Glutamatergic neuron (in vitro differentiated cells): Measurements from ENCODE around the gene MYRIP. TPM values are rescaled to one million over a fixed set of nuclear protein-coding genes. Genes with fewer than 3 reads are reported as not detected.
"Not testable (repeated sequence)": the region's sequence is repeated elsewhere in the genome, so short reads cannot be mapped to it uniquely, and the experiment has no call there.

Experiments used
- DNase-seq: peaks from one replicate; pipeline ENCODE4 v3.0.0; 2022
- H3K27ac Mint-ChIP-seq: one replicate; pipeline ENCODE4 v1.8.0; 2020; ENCODE audit warnings: mild to moderate bottlenecking, mixed read lengths, inconsistent platforms; ENCODE audit not compliant: unreplicated experiment
- H3K27me3 Mint-ChIP-seq: one replicate; pipeline ENCODE4 v1.8.0; 2020; ENCODE audit warnings: mild to moderate bottlenecking, moderate library complexity, mixed read lengths, inconsistent platforms; ENCODE audit not compliant: unreplicated experiment
- H3K36me3 Mint-ChIP-seq: one replicate; pipeline ENCODE4 v1.8.0; 2020; ENCODE audit warnings: mild to moderate bottlenecking, mixed read lengths, inconsistent platforms; ENCODE audit not compliant: unreplicated experiment
- H3K4me1 Mint-ChIP-seq: one replicate; pipeline ENCODE4 v1.8.0; 2020; ENCODE audit warnings: mild to moderate bottlenecking, low read depth, mixed read lengths, inconsistent platforms; ENCODE audit not compliant: unreplicated experiment
- H3K4me3 Mint-ChIP-seq: one replicate; pipeline ENCODE4 v1.8.0; 2020; ENCODE audit warnings: mild to moderate bottlenecking, mixed read lengths, inconsistent platforms; ENCODE audit not compliant: unreplicated experiment
- H3K9me3 Mint-ChIP-seq: one replicate; pipeline ENCODE4 v1.8.0; 2020; ENCODE audit warnings: mild to moderate bottlenecking, moderate library complexity, mixed read lengths, inconsistent platforms; ENCODE audit not compliant: unreplicated experiment
- CTCF ChIP-seq: fragments of 200-600 bp; sonication (generic); IDR thresholded peaks from one replicate; pipeline ENCODE4 v1.5.0; 2021; ENCODE audit not compliant: partially characterized antibody, unreplicated experiment
- total RNA-seq: library from RNA; stranded (reverse); fragmentation: NEBNext Ultra II Directional; extraction: Animal tissue kit (Norgen Biotek cat#: 25700); gene quantifications from one replicate; pipeline ENCODE4 v1.2.1, GENCODE V29; 2021; ENCODE audit not compliant: unreplicated experiment

Gene MYRIP
- total RNA-seq, 1 donor from 2014 or later, result 1.8 TPM

- H3K4me1 Mint-ChIP-seq, result no peaks in the 10 kb centered on the region
- no peak for TF ChIP-seq CTCF
- peaks cover 14% of the 10 kb centered on the region for H3K36me3 Mint-ChIP-seq
- H3K27ac Mint-ChIP-seq, result no peak overlapping the region
- no peak overlapping the region for H3K4me3 Mint-ChIP-seq
- no peak for DNase-seq
- H3K27me3 Mint-ChIP-seq, result peaks cover 3% of the 10 kb centered on the region
- peaks cover 10% of the 10 kb centered on the region for H3K9me3 Mint-ChIP-seq
Observed at GRCh38 chr3:40130721-40131120, 321.3 kb downstream of the MYRIP start.

GRCh38 chr3:40133886-40134575 lies 324.6 kb downstream of the MYRIP start:
- DNase-seq, H3K4me1 Mint-ChIP-seq, H3K27ac Mint-ChIP-seq, H3K4me3 Mint-ChIP-seq, H3K27me3 Mint-ChIP-seq: not testable (repeated sequence)
- Mint-ChIP-seq H3K9me3 (peaks cover 13% of the 10 kb centered on the region), H3K36me3 (peaks cover 12% of the 10 kb centered on the region)

- Mint-ChIP-seq H3K9me3 (peaks cover 13% of the 10 kb centered on the region), H3K27ac (no peak overlapping the region), H3K27me3 (peaks cover 3% of the 10 kb centered on the region), H3K36me3 (peaks cover 12% of the 10 kb centered on the region), H3K4me1 (no peaks in the 10 kb centered on the region), H3K4me3 (no peak overlapping the region)
- TF ChIP-seq CTCF, result no peak
- no peak for DNase-seq
Observed at GRCh38 chr3:40137591-40138295, 328.3 kb downstream of the MYRIP start.

- H3K36me3 Mint-ChIP-seq, result no peaks in the 10 kb centered on the region
- no peaks in the 10 kb centered on the region for H3K4me1 Mint-ChIP-seq
- no peak overlapping the region for H3K27ac Mint-ChIP-seq
- TF ChIP-seq CTCF, result no peak
- H3K4me3 Mint-ChIP-seq, result no peak overlapping the region
- H3K27me3 Mint-ChIP-seq, result no peaks in the 10 kb centered on the region
- DNase-seq, result no peak
- no peaks in the 10 kb centered on the region for H3K9me3 Mint-ChIP-seq
Observed at GRCh38 chr3:40143283-40144090, 334.1 kb downstream of the MYRIP start.

GRCh38 chr3:40148827-40149226 lies 339.4 kb downstream of the MYRIP start:
- Mint-ChIP-seq H3K4me3 (no peak overlapping the region), H3K27ac (no peak overlapping the region), H3K27me3 (no peaks in the 10 kb centered on the region), H3K9me3 (no peaks in the 10 kb centered on the region), H3K4me1 (no peaks in the 10 kb centered on the region), H3K36me3 (no peaks in the 10 kb centered on the region)
- no peak for DNase-seq
- no peak for TF ChIP-seq CTCF
